Suppressor macrophage (primary cell): ENCODE measurements around the gene ATP6V0E2.
"Not testable (repeated sequence)": the region's sequence is repeated elsewhere in the genome, so short reads cannot be mapped to it uniquely, and the experiment has no call there.

Experiments
- DNase-seq, 4 experiments: peaks; one replicate each; pipeline ENCODE4 v3.0.0-alpha.2; 2020 to 2022
- total RNA-seq, 17 experiments: gene quantifications; one replicate each; lab custom pipeline; 2026; ENCODE audit warnings: mixed read lengths in 6 of 17, inconsistent platforms in 3 of 17; lab: John Stamatoyannopoulos, UW

ATP6V0E2 gene
- 9.5 to 37.0 (median 21.6) reads per million in 17 experiments for total RNA-seq

GRCh38 chr7:149873074-149873969 is at the start of gene ATP6V0E2:
TSS of gene ATP6V0E2 (plus strand) at chr7:149873969. CDS start at chr7:149874066, 97 bp downstream.
- peak; percentile 94 to 98 (median 96) for DNase-seq

GRCh38 chr7:149824301-149824741 is 49.4 kb upstream of the ATP6V0E2 start:
- no peak for DNase-seq

GRCh38 chr7:149824748-149825566 is 48.8 kb upstream of the ATP6V0E2 start:
- DNase-seq: no peak

- DNase-seq: no peak
Observed at GRCh38 chr7:149825567-149826343, 48.0 kb upstream of the ATP6V0E2 start.

GRCh38 chr7:149826344-149827088 is 47.3 kb upstream of the ATP6V0E2 start:
- no peak for DNase-seq

- DNase-seq: no peak
Observed at GRCh38 chr7:149827089-149827981, 46.4 kb upstream of the ATP6V0E2 start.

- DNase-seq: no peak
Observed at GRCh38 chr7:149828357-149829309, 45.1 kb upstream of the ATP6V0E2 start.

- DNase-seq: not testable (repeated sequence)
Observed at GRCh38 chr7:149830527-149830926, 43.2 kb upstream of the ATP6V0E2 start.

- no peak for DNase-seq
Observed at GRCh38 chr7:149830997-149831740, 42.6 kb upstream of the ATP6V0E2 start.

GRCh38 chr7:149831741-149832219 is 42.0 kb upstream of the ATP6V0E2 start:
- DNase-seq: no peak

GRCh38 chr7:149832332-149833041 is 41.3 kb upstream of the ATP6V0E2 start:
- no peak for DNase-seq

GRCh38 chr7:149833495-149834130 is 40.2 kb upstream of the ATP6V0E2 start:
- DNase-seq: no peak

GRCh38 chr7:149834601-149835000 is 39.2 kb upstream of the ATP6V0E2 start:
- DNase-seq: no peak

GRCh38 chr7:149836434-149836833 is 37.3 kb upstream of the ATP6V0E2 start:
- DNase-seq: no peak

GRCh38 chr7:149837564-149838223 is 36.1 kb upstream of the ATP6V0E2 start:
- no peak for DNase-seq

- peak; percentile 96 to 99 (median 98) for DNase-seq
Observed at GRCh38 chr7:149838224-149838991, 35.4 kb upstream of the ATP6V0E2 start, which contains the start of gene ZNF862. TSS of gene ZNF862 (plus strand) at chr7:149838375. CDS start at chr7:149838612, 237 bp downstream.
